Mucosa of stomach (tissue), 1 donor: ENCODE results near the gene RBPJL.

Source experiments
- H3K27me3 ChIP-seq: one replicate; pipeline ENCODE4 v1.7.0; 2013; ENCODE audit warnings: mild to moderate bottlenecking, low read length; ENCODE audit not compliant: control insufficient read depth, insufficient read depth
- H3K36me3 ChIP-seq: one replicate; pipeline ENCODE4 v1.7.0; 2013; ENCODE audit warnings: low read length; ENCODE audit not compliant: control insufficient read depth, insufficient read depth
- H3K4me1 ChIP-seq: one replicate; pipeline ENCODE4 v1.7.0; 2013; ENCODE audit warnings: mild to moderate bottlenecking, low read length; ENCODE audit not compliant: control insufficient read depth, insufficient read depth
- H3K4me3 ChIP-seq: one replicate; pipeline ENCODE4 v1.7.0; 2013; ENCODE audit warnings: low read length
- H3K9ac ChIP-seq: one replicate; pipeline ENCODE4 v1.7.0; 2013; ENCODE audit warnings: mild to moderate bottlenecking, low read length, moderate library complexity
- H3K9me3 ChIP-seq: one replicate; pipeline ENCODE4 v1.7.0; 2013; ENCODE audit warnings: mild to moderate bottlenecking, low read length, moderate library complexity; ENCODE audit not compliant: control insufficient read depth
- donor health status: Pancreatic carcinoma.

The RBPJL gene

GRCh38 chr20:45282700-45283550, 23.7 kb upstream of the RBPJL start:
- Histone ChIP-seq H3K4me3 (no peak overlapping the region), H3K9me3 (no peaks in the 10 kb centered on the region), H3K27me3 (peaks cover 4% of the 10 kb centered on the region), H3K4me1 (peaks cover 8% of the 10 kb centered on the region), H3K9ac (no peak overlapping the region), H3K36me3 (no peaks in the 10 kb centered on the region)

DNA sequence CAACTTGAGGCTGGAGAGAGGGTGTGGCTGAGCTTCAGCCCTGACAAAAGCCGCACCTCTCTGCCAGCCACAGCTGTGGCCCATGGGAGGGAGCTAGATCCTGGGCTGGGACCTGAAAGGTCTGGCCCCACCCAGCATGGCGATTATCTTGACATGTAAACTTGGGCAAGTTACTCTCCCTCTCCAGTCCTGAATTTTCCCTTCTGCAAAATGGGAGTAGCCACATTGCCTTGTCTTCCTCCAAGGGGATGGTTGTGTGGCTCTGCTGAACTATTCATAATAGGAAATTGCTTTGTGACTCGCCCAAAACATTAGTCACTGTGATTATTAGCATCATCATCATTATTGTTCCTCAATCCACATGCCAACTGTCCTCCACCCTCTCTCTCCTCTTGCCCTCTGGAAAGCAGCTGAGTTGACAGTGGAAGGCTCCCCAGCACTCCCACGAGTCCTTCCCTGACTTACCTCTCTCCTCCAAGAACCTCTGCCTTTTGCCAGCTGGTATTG, 23.0 kb upstream of the RBPJL start:
- no peaks in the 10 kb centered on the region for H3K9me3 ChIP-seq
- no peak overlapping the region for H3K9ac ChIP-seq
- no peaks in the 10 kb centered on the region for H3K36me3 ChIP-seq
- peaks cover 4% of the 10 kb centered on the region for H3K27me3 ChIP-seq
- no peak overlapping the region for H3K4me3 ChIP-seq
- peaks cover 8% of the 10 kb centered on the region for H3K4me1 ChIP-seq

- H3K9me3 ChIP-seq = no peaks in the 10 kb centered on the region
- no peaks in the 10 kb centered on the region for H3K36me3 ChIP-seq
- H3K27me3 ChIP-seq = peaks cover 6% of the 10 kb centered on the region
- peaks cover 13% of the 10 kb centered on the region for H3K4me1 ChIP-seq
- H3K4me3 ChIP-seq = no peak overlapping the region
- H3K9ac ChIP-seq = no peak overlapping the region
Measured at GRCh38 chr20:45288376-45288775, 18.3 kb upstream of the RBPJL start.

GRCh38 chr20:45288860-45289259, 17.8 kb upstream of the RBPJL start:
- H3K36me3 ChIP-seq = no peaks in the 10 kb centered on the region
- no peak overlapping the region for H3K4me3 ChIP-seq
- H3K9ac ChIP-seq = no peak overlapping the region
- H3K4me1 ChIP-seq = peaks cover 12% of the 10 kb centered on the region
- no peaks in the 10 kb centered on the region for H3K9me3 ChIP-seq
- H3K27me3 ChIP-seq = peaks cover 9% of the 10 kb centered on the region

GRCh38 chr20:45289942-45290676, 16.5 kb upstream of the RBPJL start:
- peaks cover 9% of the 10 kb centered on the region for H3K27me3 ChIP-seq
- no peaks in the 10 kb centered on the region for H3K36me3 ChIP-seq
- H3K9me3 ChIP-seq = no peaks in the 10 kb centered on the region
- H3K4me3 ChIP-seq = no peak overlapping the region
- H3K4me1 ChIP-seq = peaks cover 14% of the 10 kb centered on the region
- no peak overlapping the region for H3K9ac ChIP-seq

DNA sequence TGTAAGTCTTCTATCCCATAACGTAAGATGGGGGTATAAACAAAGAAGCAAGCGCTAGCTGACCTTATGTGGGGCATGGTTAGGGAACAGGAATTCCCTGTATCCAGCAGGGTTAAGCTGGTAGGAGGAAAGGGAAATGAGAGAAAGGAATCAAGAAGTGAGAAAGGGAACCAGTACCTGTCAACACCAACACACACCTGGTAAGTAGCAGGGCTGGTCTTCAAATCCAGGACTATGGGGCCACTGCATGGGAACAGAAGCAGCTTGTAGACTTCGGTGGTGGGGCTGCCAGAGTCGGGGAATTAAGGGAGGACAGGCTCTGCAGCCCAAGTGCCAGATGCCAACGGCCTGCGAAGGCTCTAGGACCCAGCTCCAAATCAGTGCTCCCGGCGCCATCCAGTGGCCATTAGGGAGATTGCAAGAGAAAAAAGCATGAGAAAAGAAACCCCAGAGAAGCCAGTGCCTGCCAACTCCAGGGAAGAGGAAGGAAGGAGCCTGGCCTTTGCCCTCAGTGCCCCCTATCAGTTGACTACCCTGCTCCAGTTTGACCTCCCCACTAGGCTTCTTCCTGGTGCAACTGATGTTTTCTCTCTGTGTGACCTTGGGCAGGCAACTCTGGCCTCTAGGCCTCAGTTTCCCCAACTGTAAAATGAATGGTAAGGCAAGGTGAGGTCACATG, 15.8 kb upstream of the RBPJL start:
- Histone ChIP-seq H3K36me3 (no peaks in the 10 kb centered on the region), H3K4me1 (peaks cover 14% of the 10 kb centered on the region), H3K9me3 (no peaks in the 10 kb centered on the region), H3K27me3 (peaks cover 9% of the 10 kb centered on the region), H3K4me3 (no peak overlapping the region), H3K9ac (no peak overlapping the region)

- Histone ChIP-seq H3K9ac (no peak overlapping the region), H3K9me3 (no peaks in the 10 kb centered on the region), H3K4me3 (no peak overlapping the region), H3K4me1 (peaks cover 14% of the 10 kb centered on the region), H3K27me3 (peaks cover 9% of the 10 kb centered on the region), H3K36me3 (no peaks in the 10 kb centered on the region)
Measured at GRCh38 chr20:45291526-45291925, 15.1 kb upstream of the RBPJL start.

DNA sequence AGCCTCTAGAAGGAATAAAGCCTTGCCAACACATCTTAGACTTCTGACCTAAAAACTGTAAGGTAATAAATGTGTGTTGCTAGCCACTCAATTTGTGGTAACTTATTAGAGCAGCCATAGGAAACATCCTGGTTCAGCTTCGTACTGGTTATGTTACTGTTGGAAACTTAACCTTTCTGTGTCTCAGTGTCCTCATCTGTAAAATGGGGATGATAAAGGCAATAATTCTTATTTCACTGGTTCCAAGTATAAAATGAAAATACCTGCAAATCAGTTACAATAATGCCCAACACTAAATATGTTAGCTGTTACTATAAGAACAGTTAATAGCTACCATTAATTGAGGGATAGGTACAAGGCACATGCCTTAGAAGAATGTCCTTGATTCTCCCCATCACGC, 14.3 kb upstream of the RBPJL start:
- Histone ChIP-seq H3K4me3 (no peak overlapping the region), H3K9me3 (no peaks in the 10 kb centered on the region), H3K27me3 (peaks cover 9% of the 10 kb centered on the region)

GRCh38 chr20:45293041-45294002, 13.3 kb upstream of the RBPJL start:
- Histone ChIP-seq H3K36me3 (no peaks in the 10 kb centered on the region), H3K9me3 (no peaks in the 10 kb centered on the region), H3K4me1 (peaks cover 14% of the 10 kb centered on the region), H3K27me3 (peaks cover 9% of the 10 kb centered on the region), H3K9ac (peak overlapping the region; percentile 42), H3K4me3 (peak overlapping the region; percentile 29)

More for the DNA sequence above, 14.3 kb upstream of the RBPJL start:
- Histone ChIP-seq H3K4me1 (peaks cover 14% of the 10 kb centered on the region), H3K36me3 (no peaks in the 10 kb centered on the region), H3K9ac (no peak overlapping the region)

- peak overlapping the region; percentile 29 for H3K4me3 ChIP-seq
- H3K36me3 ChIP-seq = no peaks in the 10 kb centered on the region
- H3K4me1 ChIP-seq = peaks cover 14% of the 10 kb centered on the region
- H3K27me3 ChIP-seq = peaks cover 9% of the 10 kb centered on the region
- H3K9ac ChIP-seq = no peak overlapping the region
- H3K9me3 ChIP-seq = no peaks in the 10 kb centered on the region
Measured at GRCh38 chr20:45294003-45294368, 12.7 kb upstream of the RBPJL start.

- peaks cover 14% of the 10 kb centered on the region for H3K4me1 ChIP-seq
- H3K4me3 ChIP-seq = no peak overlapping the region
- peaks cover 9% of the 10 kb centered on the region for H3K27me3 ChIP-seq
- H3K9me3 ChIP-seq = no peaks in the 10 kb centered on the region
- no peak overlapping the region for H3K9ac ChIP-seq
- H3K36me3 ChIP-seq = no peaks in the 10 kb centered on the region
Measured at GRCh38 chr20:45294659-45295058, 12.0 kb upstream of the RBPJL start.
